Measurements from ENCODE around the gene CCR7. TPM values are rescaled to one million over a fixed set of nuclear protein-coding genes. Genes with fewer than 3 reads are reported as not detected.

CCR7 gene
- total and polyA plus RNA-seq, 2 of the 13 experiments (the other 11 are each of a cell fraction or from before 2014, with no cell fraction given): 0.04 to 0.53 TPM

DNA sequence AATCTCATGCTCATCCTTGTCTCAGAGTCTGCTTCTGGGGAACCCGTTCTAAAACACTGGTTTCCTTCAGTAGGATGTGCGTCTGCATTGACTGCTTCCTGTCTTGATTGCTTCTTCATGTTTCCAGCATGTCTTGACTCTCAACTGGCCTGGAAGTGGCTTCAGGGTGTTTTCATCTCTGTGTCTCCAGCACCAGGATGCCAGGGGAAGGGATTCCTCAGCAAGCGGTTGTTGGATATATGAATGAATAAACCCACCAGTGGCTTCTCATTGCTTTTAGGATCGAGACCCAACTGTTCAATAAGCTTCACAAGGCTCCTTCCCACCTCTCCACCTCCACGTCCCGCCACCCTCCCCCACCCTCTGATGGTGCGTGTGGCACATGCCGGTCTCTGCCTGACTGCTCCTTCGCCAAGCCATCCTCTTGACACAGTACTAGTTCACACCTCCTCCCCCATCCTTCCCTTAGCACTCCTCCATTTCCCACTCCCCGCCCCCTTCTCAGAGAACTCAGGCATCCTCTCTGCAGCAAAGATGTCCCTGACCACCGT lies 49.7 kb downstream of the CCR7 start (continued):
- TF ChIP-seq, protein P1, sequence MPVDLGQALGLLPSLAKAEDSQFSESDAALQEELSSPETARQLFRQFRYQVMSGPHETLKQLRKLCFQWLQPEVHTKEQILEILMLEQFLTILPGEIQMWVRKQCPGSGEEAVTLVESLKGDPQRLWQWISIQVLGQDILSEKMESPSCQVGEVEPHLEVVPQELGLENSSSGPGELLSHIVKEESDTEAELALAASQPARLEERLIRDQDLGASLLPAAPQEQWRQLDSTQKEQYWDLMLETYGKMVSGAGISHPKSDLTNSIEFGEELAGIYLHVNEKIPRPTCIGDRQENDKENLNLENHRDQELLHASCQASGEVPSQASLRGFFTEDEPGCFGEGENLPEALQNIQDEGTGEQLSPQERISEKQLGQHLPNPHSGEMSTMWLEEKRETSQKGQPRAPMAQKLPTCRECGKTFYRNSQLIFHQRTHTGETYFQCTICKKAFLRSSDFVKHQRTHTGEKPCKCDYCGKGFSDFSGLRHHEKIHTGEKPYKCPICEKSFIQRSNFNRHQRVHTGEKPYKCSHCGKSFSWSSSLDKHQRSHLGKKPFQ (CRISPR knock-in tag; IDR thresholded peaks at IDR 0.05; ENCODE audit: insufficient replicate concordance): no peak
- TF ChIP-seq ATF7-NPFF (CRISPR knock-in tag; IDR thresholded peaks at IDR 0.05; ENCODE audit: low read depth) (no peak), NFE2L1 (CRISPR knock-in tag; IDR thresholded peaks at IDR 0.05; ENCODE audit: borderline replicate concordance) (no peak), DPF2 (CRISPR knock-in tag; IDR thresholded peaks at IDR 0.05; ENCODE audit: borderline replicate concordance, low read depth) (no peak)
- TF ChIP-seq, protein P2, sequence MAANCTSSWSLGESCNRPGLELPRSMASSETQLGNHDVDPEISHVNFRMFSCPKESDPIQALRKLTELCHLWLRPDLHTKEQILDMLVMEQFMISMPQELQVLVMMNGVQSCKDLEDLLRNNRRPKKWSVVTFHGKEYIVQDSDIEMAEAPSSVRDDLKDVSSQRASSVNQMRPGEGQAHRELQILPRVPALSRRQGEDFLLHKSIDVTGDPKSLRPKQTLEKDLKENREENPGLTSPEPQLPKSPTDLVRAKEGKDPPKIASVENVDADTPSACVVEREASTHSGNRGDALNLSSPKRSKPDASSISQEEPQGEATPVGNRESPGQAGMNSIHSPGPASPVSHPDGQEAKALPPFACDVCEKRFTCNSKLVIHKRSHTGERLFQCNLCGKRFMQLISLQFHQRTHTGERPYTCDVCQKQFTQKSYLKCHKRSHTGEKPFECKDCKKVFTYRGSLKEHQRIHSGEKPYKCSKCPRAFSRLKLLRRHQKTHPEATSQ (CRISPR knock-in tag; IDR thresholded peaks at IDR 0.05; ENCODE audit: borderline replicate concordance): no peak

DNA sequence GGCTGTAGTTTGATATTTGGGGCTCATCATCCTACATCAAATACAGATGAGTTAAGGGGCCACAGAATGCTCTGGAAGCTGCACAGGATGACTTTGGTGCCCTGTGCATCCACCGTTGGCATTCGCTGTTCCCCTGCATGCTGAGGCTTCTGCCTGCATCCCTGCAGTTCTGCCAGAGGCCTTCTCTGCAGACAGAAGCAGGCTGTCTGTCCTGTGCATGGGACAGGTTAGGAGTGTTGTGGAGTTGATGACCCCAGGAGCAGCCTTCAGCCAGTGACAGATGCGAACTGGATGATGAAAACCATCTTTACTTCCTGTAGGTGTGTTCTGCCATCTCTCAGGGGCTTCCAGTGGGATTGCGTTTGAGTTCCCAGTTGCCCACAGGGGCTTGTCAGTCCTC lies 50.3 kb downstream of the CCR7 start:
- ChIA-PET CTCF (ENCODE audit: low intra/inter-chr PET ratio, low total read pairs) (no interaction called here), POLR2A (no interaction called here)
- H3K9ac ChIP-seq (ENCODE audit: insufficient read depth, low read depth, low read length): no peak overlapping the region
- no peak for FAIRE-seq
- no peaks in the 10 kb centered on the region for H4K20me1 ChIP-seq (ENCODE audit: insufficient read depth, low read length)
- BruUV-seq (replicated peaks): no TSS peak
- H3K4me3 ChIP-seq (replicated peaks in 1 of 3; ENCODE audit: insufficient read depth in 1 of 3, low read depth in 2 of 3, low read length in 3 of 3): no peak overlapping the region
- TF ChIP-seq HNRNPK (IDR thresholded peaks at IDR 0.05; ENCODE audit: low read depth, low read length, poor library complexity, severe bottlenecking) (no peak), HOXD1 (CRISPR knock-in tag; IDR thresholded peaks at IDR 0.05) (no peak), SALL1 (CRISPR knock-in tag; IDR thresholded peaks at IDR 0.05) (no peak), ZNF747 (CRISPR knock-in tag; IDR thresholded peaks at IDR 0.05; ENCODE audit: borderline replicate concordance) (no peak), CENPX (CRISPR knock-in tag; IDR thresholded peaks at IDR 0.05) (no peak)
- H3K79me2 ChIP-seq (ENCODE audit: insufficient read depth, low read length): no peaks in the 10 kb centered on the region
- H3K9me3 ChIP-seq (ENCODE audit: low read length): no peaks in the 10 kb centered on the region
- no peak overlapping the region for H2AFZ ChIP-seq (ENCODE audit: low read length)
- no peak for DNase-seq (ENCODE audit: low spot score)
- peaks cover 85% of the 10 kb centered on the region for H3K4me1 ChIP-seq (ENCODE audit: insufficient read depth, low read length)
- H3K27ac ChIP-seq (ENCODE audit: extremely low read length, insufficient read depth, low read length): no peak overlapping the region
- 52% methylated on average over 2 of the region's 4 CpGs for WGBS (ENCODE audit: low lambda C conversion rate)
- H3K36me3 ChIP-seq (replicated peaks in 1 of 2; ENCODE audit: control insufficient read depth in 1 of 2, insufficient read depth in 2 of 2, low read length in 2 of 2): no peaks in the 10 kb centered on the region
- H3K27me3 ChIP-seq (ENCODE audit: control insufficient read depth in 1 of 2, insufficient read depth in 2 of 2, low read length in 2 of 2): no peaks in the 10 kb centered on the region
- ATAC-seq: no peak
- intact Hi-C loops (cut with micrococcal nuclease; ENCODE audit: unreplicated experiment): no loop called here
- in situ Hi-C loops (cut with HindIII; ENCODE audit: extremely low pct_ligation_motif_present, low pct_unique_long_range_greater_than_20kb): no loop called here
- H3K4me2 ChIP-seq (ENCODE audit: low read depth, low read length): no peak overlapping the region
